Ishikawa (cell line): ENCODE measurements around the gene EXOC3L4.

Experiments used
- CEBPB ChIP-seq: IDR thresholded peaks from 2 replicates; pipeline ENCODE4 v1.6.1; 2012
- CREB1 ChIP-seq: IDR thresholded peaks from 2 replicates; pipeline ENCODE4 v1.6.1; 2012; ENCODE audit warnings: low read depth
- EGR1 ChIP-seq: IDR thresholded peaks from 2 replicates; pipeline ENCODE4 v1.6.1; 2012
- EP300 ChIP-seq: IDR thresholded peaks from 2 replicates; pipeline ENCODE4 v1.6.1; 2012; ENCODE audit warnings: borderline replicate concordance
- FOXM1 ChIP-seq: IDR thresholded peaks from 2 replicates; pipeline ENCODE4 v1.6.1; 2012; ENCODE audit warnings: low read depth, borderline replicate concordance
- MAX ChIP-seq: IDR thresholded peaks from 2 replicates; pipeline ENCODE4 v1.6.1; 2012
- REST ChIP-seq: IDR thresholded peaks from 2 replicates; pipeline ENCODE4 v1.6.1; 2012; ENCODE audit warnings: low read depth, mild to moderate bottlenecking
- TAF1 ChIP-seq: IDR thresholded peaks from 2 replicates; pipeline ENCODE4 v1.6.1; 2012; ENCODE audit warnings: low read depth, mild to moderate bottlenecking
- TCF12 ChIP-seq: IDR thresholded peaks from 2 replicates; pipeline ENCODE4 v1.6.1; 2012; ENCODE audit warnings: low read depth
- TEAD4 ChIP-seq: IDR thresholded peaks from 2 replicates; pipeline ENCODE4 v1.6.1; 2012
- USF1 ChIP-seq: IDR thresholded peaks from 2 replicates; pipeline ENCODE4 v1.6.1; 2012
- YY1 ChIP-seq: IDR thresholded peaks from 2 replicates; pipeline ENCODE4 v1.6.1; 2012; ENCODE audit warnings: low read depth

GRCh38 chr14:103128631-103129300, 34.2 kb downstream of the EXOC3L4 start:
- TF ChIP-seq CEBPB (no peak), EGR1 (no peak), TAF1 (no peak), MAX (no peak), REST (no peak), YY1 (no peak), FOXM1 (no peak), EP300 (no peak), TEAD4 (no peak), USF1 (no peak), TCF12 (no peak), CREB1 (no peak)
